Endothelial cell (in vitro differentiated cells): ENCODE measurements around the gene MTHFS. TPM values are rescaled to one million over a fixed set of nuclear protein-coding genes. Genes with fewer than 3 reads are reported as not detected.

Source experiments
- DNase-seq: peaks from one replicate; pipeline ENCODE4 v3.0.0; 2021; ENCODE audit warnings: low spot score
- H3K27ac Mint-ChIP-seq: one replicate; pipeline ENCODE4 v1.8.0; 2021; ENCODE audit warnings: mixed read lengths, inconsistent platforms; ENCODE audit not compliant: unreplicated experiment
- H3K27me3 Mint-ChIP-seq: one replicate; pipeline ENCODE4 v1.8.0; 2021; ENCODE audit warnings: mild to moderate bottlenecking, moderate library complexity, mixed read lengths, inconsistent platforms; ENCODE audit not compliant: unreplicated experiment
- H3K36me3 Mint-ChIP-seq: one replicate; pipeline ENCODE4 v1.8.0; 2021; ENCODE audit warnings: mild to moderate bottlenecking, low read depth, mixed read lengths, inconsistent platforms; ENCODE audit not compliant: unreplicated experiment
- H3K4me1 Mint-ChIP-seq: one replicate; pipeline ENCODE4 v1.8.0; 2021; ENCODE audit warnings: mild to moderate bottlenecking, mixed read lengths, inconsistent platforms; ENCODE audit not compliant: unreplicated experiment
- H3K4me3 Mint-ChIP-seq: one replicate; pipeline ENCODE4 v1.8.0; 2021; ENCODE audit warnings: mild to moderate bottlenecking, mixed read lengths, inconsistent platforms; ENCODE audit not compliant: unreplicated experiment
- H3K9me3 Mint-ChIP-seq: one replicate; pipeline ENCODE4 v1.8.0; 2021; ENCODE audit warnings: mixed read lengths, inconsistent platforms; ENCODE audit not compliant: unreplicated experiment
- CTCF ChIP-seq: fragments of 200-600 bp; sonication (generic); IDR thresholded peaks from one replicate; pipeline ENCODE4 v1.5.0; 2021; ENCODE audit warnings: antibody characterized with exemption; ENCODE audit not compliant: unreplicated experiment
- total RNA-seq: library from RNA; stranded (reverse); fragmentation: NEBNext Ultra II Directional; extraction: Animal tissue kit (Norgen Biotek cat#: 25700); gene quantifications from one replicate; pipeline ENCODE4 v1.2.1, GENCODE V29; 2021; ENCODE audit not compliant: unreplicated experiment

MTHFS gene
- total RNA-seq, 1 donor from 2014 or later = 16.2 TPM

GRCh38 chr15:79896131-79896633 is 632 bp downstream of the MTHFS start:
- DNase-seq = no peak
- Mint-ChIP-seq H3K27me3 (peaks cover 6% of the 10 kb centered on the region), H3K4me1 (peaks cover 24% of the 10 kb centered on the region), H3K4me3 (peak overlapping the region; percentile 97), H3K36me3 (peaks cover 6% of the 10 kb centered on the region), H3K27ac (peak overlapping the region; percentile 84), H3K9me3 (no peaks in the 10 kb centered on the region)
- no peak for TF ChIP-seq CTCF

GRCh38 chr15:79887054-79887930 is 9.5 kb downstream of the MTHFS start:
- H3K9me3 Mint-ChIP-seq = no peaks in the 10 kb centered on the region
- H3K27ac Mint-ChIP-seq = no peak overlapping the region
- peaks cover 8% of the 10 kb centered on the region for H3K36me3 Mint-ChIP-seq
- DNase-seq = no peak
- H3K4me3 Mint-ChIP-seq = no peak overlapping the region
- no peaks in the 10 kb centered on the region for H3K27me3 Mint-ChIP-seq
- TF ChIP-seq CTCF = no peak
- H3K4me1 Mint-ChIP-seq = no peaks in the 10 kb centered on the region

GRCh38 chr15:79886124-79886523 is 10.7 kb downstream of the MTHFS start:
- no peak for DNase-seq
- no peak overlapping the region for H3K4me3 Mint-ChIP-seq
- no peaks in the 10 kb centered on the region for H3K4me1 Mint-ChIP-seq
- H3K27me3 Mint-ChIP-seq = no peaks in the 10 kb centered on the region
- no peak for TF ChIP-seq CTCF
- H3K9me3 Mint-ChIP-seq = no peaks in the 10 kb centered on the region
- no peak overlapping the region for H3K27ac Mint-ChIP-seq
- H3K36me3 Mint-ChIP-seq = peaks cover 9% of the 10 kb centered on the region

GRCh38 chr15:79884204-79884596 is 12.6 kb downstream of the MTHFS start:
- no peaks in the 10 kb centered on the region for H3K27me3 Mint-ChIP-seq
- no peak for DNase-seq
- no peaks in the 10 kb centered on the region for H3K9me3 Mint-ChIP-seq
- peaks cover 16% of the 10 kb centered on the region for H3K36me3 Mint-ChIP-seq
- no peak for TF ChIP-seq CTCF
- no peaks in the 10 kb centered on the region for H3K4me1 Mint-ChIP-seq
- H3K4me3 Mint-ChIP-seq = peak overlapping the region; percentile 18
- H3K27ac Mint-ChIP-seq = no peak overlapping the region

GRCh38 chr15:79883579-79884203 is 13.1 kb downstream of the MTHFS start:
- Mint-ChIP-seq H3K4me1 (no peaks in the 10 kb centered on the region), H3K27ac (no peak overlapping the region), H3K9me3 (no peaks in the 10 kb centered on the region), H3K4me3 (peak overlapping the region; percentile 18), H3K36me3 (peaks cover 20% of the 10 kb centered on the region), H3K27me3 (no peaks in the 10 kb centered on the region)
- no peak for DNase-seq
- TF ChIP-seq CTCF = no peak
